Measurements from ENCODE around the gene ZNF678.

DNA sequence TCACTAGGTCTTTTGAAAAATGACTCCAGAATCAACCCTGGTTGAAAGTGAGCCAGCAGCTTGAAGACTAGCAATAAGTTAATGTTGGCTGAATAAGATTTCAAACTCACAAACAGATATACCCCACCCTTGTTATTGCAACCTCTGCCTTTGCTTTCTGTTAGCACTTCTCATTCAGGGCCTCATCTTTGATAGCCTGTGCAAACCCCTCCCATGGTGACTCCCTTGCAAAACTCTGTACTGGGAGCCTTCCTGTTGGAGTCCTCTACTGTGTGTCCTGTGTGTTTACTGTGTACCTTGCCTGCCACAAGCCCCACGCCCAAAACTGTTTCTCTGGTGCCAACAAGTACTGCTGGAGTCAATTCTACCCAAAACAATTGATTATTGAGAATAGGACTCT, 50.2 kb downstream of the ZNF678 start:
- TF ChIP-seq CTCF (IDR thresholded peaks at IDR 0.05) (no peak), EP300 (IDR thresholded peaks at IDR 0.05) (no peak), POLR2AphosphoS5 (IDR thresholded peaks at IDR 0.05) (no peak)
